IPS-20b (cell line): ENCODE data around the gene CD7.
"Not testable (repeated sequence)": the region's sequence is repeated elsewhere in the genome, so short reads cannot be mapped to it uniquely, and the experiment has no call there.

Experiments used
- H3K27ac ChIP-seq: one replicate; pipeline ENCODE4 v1.5.1; 2013; ENCODE audit warnings: low read length
- H3K27me3 ChIP-seq: 2 replicates; pipeline ENCODE4 v1.6.1; 2013; ENCODE audit warnings: mild to moderate bottlenecking, low read length, inconsistent platforms; ENCODE audit not compliant: insufficient read depth
- H3K36me3 ChIP-seq: 2 replicates; pipeline ENCODE4 v1.6.1; 2013; ENCODE audit warnings: low read depth, mild to moderate bottlenecking, inconsistent platforms, low read length, moderate library complexity; ENCODE audit not compliant: insufficient read depth
- H3K4me1 ChIP-seq: 2 replicates; pipeline ENCODE4 v1.6.1; 2013; ENCODE audit warnings: mild to moderate bottlenecking, control low read depth, inconsistent platforms, low read length, moderate library complexity; ENCODE audit not compliant: insufficient read depth
- H3K4me3 ChIP-seq: 2 replicates; pipeline ENCODE4 v1.5.1; 2013; ENCODE audit warnings: mild to moderate bottlenecking, low read length, inconsistent platforms
- H3K9ac ChIP-seq: 2 replicates; pipeline ENCODE4 v1.6.1; 2013; ENCODE audit warnings: low read depth, mild to moderate bottlenecking, inconsistent platforms, low read length, moderate library complexity
- H3K9me3 ChIP-seq: 2 replicates; pipeline ENCODE4 v1.6.1; 2013; ENCODE audit warnings: mild to moderate bottlenecking, low read depth, low read length, inconsistent platforms; ENCODE audit not compliant: insufficient read depth

The CD7 gene

GRCh38 chr17:82317394-82318168, at the start of gene CD7:
Gene CD7 (minus strand): TSS chr17:82317608. CDS start chr17:82317495, 113 bp downstream.
- H3K27ac ChIP-seq: no peak within 1 kb of the TSS
- no peaks in the 10 kb centered on the region for H3K36me3 ChIP-seq
- H3K27me3 ChIP-seq: peaks cover 6% of the 10 kb centered on the region; the same call in 1 of the 2 replicates
- H3K9me3 ChIP-seq: no peaks in the 10 kb centered on the region
- H3K4me1 ChIP-seq: no peaks in the 10 kb centered on the region
- H3K9ac ChIP-seq: no peak within 1 kb of the TSS
- no peak within 1 kb of the TSS for H3K4me3 ChIP-seq

- no peaks in the 10 kb centered on the region for H3K9me3 ChIP-seq
- H3K4me3 ChIP-seq: no peak overlapping the region
- H3K4me1 ChIP-seq: no peaks in the 10 kb centered on the region
- H3K9ac ChIP-seq: no peak overlapping the region
- H3K36me3 ChIP-seq: no peaks in the 10 kb centered on the region
- H3K27ac ChIP-seq: no peak overlapping the region
- peaks cover 27% of the 10 kb centered on the region for H3K27me3 ChIP-seq
These were observed 49.3 kb upstream of the CD7 start for GRCh38 chr17:82366749-82367148.

GRCh38 chr17:82365606-82366295, 48.3 kb upstream of the CD7 start:
- no peak overlapping the region for H3K27ac ChIP-seq
- H3K9me3 ChIP-seq: no peaks in the 10 kb centered on the region
- H3K4me3 ChIP-seq: no peak overlapping the region
- H3K9ac ChIP-seq: no peak overlapping the region
- peaks cover 17% of the 10 kb centered on the region for H3K27me3 ChIP-seq
- H3K4me1 ChIP-seq: no peaks in the 10 kb centered on the region
- H3K36me3 ChIP-seq: no peaks in the 10 kb centered on the region

- H3K9ac ChIP-seq: no peak overlapping the region
- H3K4me3 ChIP-seq: no peak overlapping the region
- no peaks in the 10 kb centered on the region for H3K27me3 ChIP-seq
- H3K9me3 ChIP-seq: no peaks in the 10 kb centered on the region
- H3K27ac ChIP-seq: no peak overlapping the region
- no peaks in the 10 kb centered on the region for H3K36me3 ChIP-seq
- H3K4me1 ChIP-seq: no peaks in the 10 kb centered on the region
These were observed 44.7 kb upstream of the CD7 start for GRCh38 chr17:82361885-82362633.

- not testable (repeated sequence) for H3K9me3 ChIP-seq, H3K4me3 ChIP-seq, H3K36me3 ChIP-seq, H3K27me3 ChIP-seq, H3K4me1 ChIP-seq, H3K9ac ChIP-seq, H3K27ac ChIP-seq
These were observed 42.2 kb upstream of the CD7 start for GRCh38 chr17:82359451-82360074.

GRCh38 chr17:82358465-82359350, 41.3 kb upstream of the CD7 start, which contains the start of gene TEX19:
Gene TEX19 (plus strand): TSS chr17:82359247. CDS start chr17:82362151, 2,904 bp downstream.
- Histone ChIP-seq H3K9ac (no peak within 1 kb of the TSS), H3K4me1 (no peaks in the 10 kb centered on the region), H3K27ac (no peak within 1 kb of the TSS), H3K9me3 (no peaks in the 10 kb centered on the region), H3K27me3 (no peaks in the 10 kb centered on the region), H3K4me3 (no peak within 1 kb of the TSS), H3K36me3 (no peaks in the 10 kb centered on the region)

GRCh38 chr17:82357394-82357793, 40.0 kb upstream of the CD7 start:
- no peaks in the 10 kb centered on the region for H3K4me1 ChIP-seq
- no peak overlapping the region for H3K27ac ChIP-seq
- no peaks in the 10 kb centered on the region for H3K27me3 ChIP-seq
- no peak overlapping the region for H3K9ac ChIP-seq
- no peaks in the 10 kb centered on the region for H3K9me3 ChIP-seq
- no peak overlapping the region for H3K4me3 ChIP-seq
- H3K36me3 ChIP-seq: no peaks in the 10 kb centered on the region

GRCh38 chr17:82356845-82357355, 39.5 kb upstream of the CD7 start:
- no peaks in the 10 kb centered on the region for H3K4me1 ChIP-seq
- H3K27ac ChIP-seq: no peak overlapping the region
- H3K36me3 ChIP-seq: no peaks in the 10 kb centered on the region
- H3K27me3 ChIP-seq: no peaks in the 10 kb centered on the region
- H3K9ac ChIP-seq: no peak overlapping the region
- H3K4me3 ChIP-seq: no peak overlapping the region
- H3K9me3 ChIP-seq: no peaks in the 10 kb centered on the region

GRCh38 chr17:82355770-82356427, 38.5 kb upstream of the CD7 start:
- H3K36me3 ChIP-seq: no peaks in the 10 kb centered on the region
- H3K9ac ChIP-seq: no peak overlapping the region
- no peak overlapping the region for H3K4me3 ChIP-seq
- H3K27ac ChIP-seq: no peak overlapping the region
- H3K27me3 ChIP-seq: no peaks in the 10 kb centered on the region
- no peaks in the 10 kb centered on the region for H3K9me3 ChIP-seq
- no peaks in the 10 kb centered on the region for H3K4me1 ChIP-seq

GRCh38 chr17:82354804-82355308, 37.4 kb upstream of the CD7 start:
- Histone ChIP-seq H3K4me1 (no peaks in the 10 kb centered on the region), H3K9me3 (no peaks in the 10 kb centered on the region), H3K27ac (no peak overlapping the region), H3K36me3 (no peaks in the 10 kb centered on the region), H3K4me3 (no peak overlapping the region), H3K9ac (no peak overlapping the region), H3K27me3 (no peaks in the 10 kb centered on the region)
